Chondrocyte (in vitro differentiated cells): ENCODE measurements around the gene BBS1. TPM values are rescaled to one million over a fixed set of nuclear protein-coding genes. Genes with fewer than 3 reads are reported as not detected.

ENCODE experiments used
- DNase-seq: peaks from one replicate; pipeline ENCODE4 v3.0.0; 2021; ENCODE audit warnings: mixed read lengths, low spot score
- H3K27ac Mint-ChIP-seq: one replicate; pipeline ENCODE4 v1.8.0; 2021; ENCODE audit warnings: mild to moderate bottlenecking, moderate library complexity, mixed read lengths; ENCODE audit not compliant: unreplicated experiment
- H3K27me3 Mint-ChIP-seq: 2 replicates; pipeline ENCODE4 v1.8.0; 2021; ENCODE audit warnings: low read depth, mixed read lengths
- H3K36me3 Mint-ChIP-seq: 2 replicates; pipeline ENCODE4 v1.8.0; 2021; ENCODE audit warnings: low read depth, mixed read lengths
- H3K4me1 Mint-ChIP-seq: 2 replicates; pipeline ENCODE4 v1.8.0; 2021; ENCODE audit warnings: low read depth, mild to moderate bottlenecking, mixed read lengths
- H3K4me3 Mint-ChIP-seq: one replicate; pipeline ENCODE4 v1.8.0; 2021; ENCODE audit warnings: mild to moderate bottlenecking, moderate library complexity, mixed read lengths; ENCODE audit not compliant: unreplicated experiment
- H3K9me3 Mint-ChIP-seq: 2 replicates; pipeline ENCODE4 v1.8.0; 2021; ENCODE audit warnings: low read depth, mixed read lengths
- total RNA-seq: library from RNA; stranded (reverse); gene quantifications from 3 replicates; pipeline ENCODE4 v1.2.1, GENCODE V29; 2021
- TF ChIP-seq, protein P1 (sequence below): fragments of 200-600 bp; sonication (generic); IDR thresholded peaks from 2 replicates; pipeline ENCODE4 v1.5.0; 2021; ENCODE audit warnings: antibody characterized with exemption, mild to moderate bottlenecking, moderate library complexity

BBS1 gene
- total RNA-seq, 1 donor from 2014 or later, result 20.6 TPM

DNA sequence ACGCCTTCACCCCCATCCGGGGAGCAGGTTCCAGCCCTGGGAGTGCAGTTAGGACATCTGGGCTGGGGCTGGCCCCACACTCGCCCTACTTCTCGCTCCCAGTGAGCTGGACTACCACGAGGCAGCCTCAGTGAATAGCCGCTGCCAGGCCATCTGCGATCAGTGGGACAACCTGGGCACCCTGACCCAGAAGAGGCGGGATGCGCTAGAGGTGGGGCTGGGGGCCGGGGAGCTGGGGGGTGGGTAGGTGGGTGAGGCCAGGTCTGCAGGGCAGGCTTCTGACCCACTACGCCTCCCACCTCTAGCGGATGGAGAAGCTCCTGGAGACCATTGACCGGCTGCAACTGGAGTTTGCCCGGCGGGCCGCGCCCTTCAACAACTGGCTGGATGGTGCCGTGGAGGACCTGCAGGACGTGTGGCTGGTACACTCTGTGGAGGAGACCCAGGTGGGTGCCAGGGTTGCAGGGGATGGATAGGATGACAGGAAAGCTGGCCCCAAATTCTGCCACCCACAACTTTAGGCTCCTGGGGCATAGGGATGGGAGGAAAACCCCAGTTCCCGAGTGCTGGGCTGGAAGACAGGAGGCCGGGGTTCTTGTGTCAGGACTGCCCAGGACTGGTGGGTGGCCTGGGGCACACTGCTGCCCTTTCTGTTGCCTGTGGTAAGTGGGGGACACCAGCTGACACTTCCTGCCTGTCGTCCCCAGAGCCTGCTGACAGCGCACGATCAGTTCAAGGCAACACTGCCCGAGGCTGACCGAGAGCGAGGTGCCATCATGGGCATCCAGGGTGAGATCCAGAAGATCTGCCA, 49.6 kb downstream of the BBS1 start:
- Mint-ChIP-seq H3K36me3 (no peaks in the 10 kb centered on the region), H3K9me3 (no peaks in the 10 kb centered on the region), H3K4me3 (no peak overlapping the region), H3K27me3 (no peaks in the 10 kb centered on the region), H3K27ac (no peak overlapping the region), H3K4me1 (no peaks in the 10 kb centered on the region)
- TF ChIP-seq, protein P1, sequence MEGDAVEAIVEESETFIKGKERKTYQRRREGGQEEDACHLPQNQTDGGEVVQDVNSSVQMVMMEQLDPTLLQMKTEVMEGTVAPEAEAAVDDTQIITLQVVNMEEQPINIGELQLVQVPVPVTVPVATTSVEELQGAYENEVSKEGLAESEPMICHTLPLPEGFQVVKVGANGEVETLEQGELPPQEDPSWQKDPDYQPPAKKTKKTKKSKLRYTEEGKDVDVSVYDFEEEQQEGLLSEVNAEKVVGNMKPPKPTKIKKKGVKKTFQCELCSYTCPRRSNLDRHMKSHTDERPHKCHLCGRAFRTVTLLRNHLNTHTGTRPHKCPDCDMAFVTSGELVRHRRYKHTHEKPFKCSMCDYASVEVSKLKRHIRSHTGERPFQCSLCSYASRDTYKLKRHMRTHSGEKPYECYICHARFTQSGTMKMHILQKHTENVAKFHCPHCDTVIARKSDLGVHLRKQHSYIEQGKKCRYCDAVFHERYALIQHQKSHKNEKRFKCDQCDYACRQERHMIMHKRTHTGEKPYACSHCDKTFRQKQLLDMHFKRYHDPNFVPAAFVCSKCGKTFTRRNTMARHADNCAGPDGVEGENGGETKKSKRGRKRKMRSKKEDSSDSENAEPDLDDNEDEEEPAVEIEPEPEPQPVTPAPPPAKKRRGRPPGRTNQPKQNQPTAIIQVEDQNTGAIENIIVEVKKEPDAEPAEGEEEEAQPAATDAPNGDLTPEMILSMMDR, result no peak
- DNase-seq, result no peak

DNA sequence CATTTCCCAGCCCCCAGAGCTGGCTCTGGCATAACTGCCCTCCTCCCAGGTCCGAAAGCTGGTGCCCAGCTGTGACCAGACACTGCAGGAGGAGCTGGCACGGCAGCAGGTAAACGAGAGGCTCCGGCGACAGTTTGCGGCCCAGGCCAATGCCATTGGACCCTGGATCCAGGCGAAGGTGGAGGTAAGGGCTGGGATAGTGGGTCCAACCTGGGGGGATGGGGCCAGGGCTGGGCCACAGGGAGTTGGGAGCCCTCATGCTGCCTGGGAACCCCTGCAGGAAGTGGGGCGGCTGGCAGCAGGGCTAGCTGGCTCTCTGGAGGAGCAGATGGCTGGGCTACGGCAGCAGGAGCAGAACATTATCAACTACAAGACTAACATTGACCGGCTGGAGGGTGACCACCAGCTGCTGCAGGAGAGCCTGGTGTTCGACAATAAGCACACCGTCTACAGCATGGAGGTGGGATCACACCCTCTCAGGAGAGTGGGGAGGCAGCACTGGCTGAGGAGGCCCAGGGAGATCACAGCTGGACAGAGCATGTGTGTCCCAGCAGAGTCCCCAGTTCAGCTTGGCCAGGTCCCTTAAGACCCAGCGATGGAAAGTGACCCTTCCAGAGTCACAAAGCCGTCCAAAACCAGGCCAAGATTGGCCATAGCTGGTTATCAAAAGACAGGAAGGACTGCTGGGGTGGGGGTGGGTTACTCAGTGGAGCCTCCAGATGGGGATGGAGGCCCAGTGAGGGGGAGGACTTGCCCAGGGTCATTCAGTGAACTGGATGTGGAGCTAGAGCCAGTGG, 50.9 kb downstream of the BBS1 start:
- H3K36me3 Mint-ChIP-seq, result no peaks in the 10 kb centered on the region
- H3K4me3 Mint-ChIP-seq, result no peak overlapping the region
- no peak for DNase-seq
- H3K27ac Mint-ChIP-seq, result no peak overlapping the region
- H3K9me3 Mint-ChIP-seq, result no peaks in the 10 kb centered on the region
- H3K27me3 Mint-ChIP-seq, result peaks cover 2% of the 10 kb centered on the region
- TF ChIP-seq, protein P1, result no peak
- H3K4me1 Mint-ChIP-seq, result no peaks in the 10 kb centered on the region

DNA sequence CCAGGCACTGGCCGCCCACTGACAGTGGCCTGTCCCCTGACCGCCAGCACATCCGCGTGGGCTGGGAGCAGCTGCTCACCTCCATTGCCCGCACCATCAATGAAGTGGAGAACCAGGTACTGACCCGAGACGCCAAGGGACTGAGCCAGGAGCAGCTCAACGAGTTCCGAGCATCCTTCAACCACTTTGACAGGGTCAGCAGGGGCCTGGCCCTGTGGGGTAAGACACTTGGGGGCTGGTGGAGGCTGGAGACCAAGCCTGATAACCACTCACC, 51.5 kb downstream of the BBS1 start:
- TF ChIP-seq, protein P1, result no peak
- Mint-ChIP-seq H3K27ac (no peak overlapping the region), H3K4me3 (no peak overlapping the region), H3K27me3 (peaks cover 2% of the 10 kb centered on the region), H3K4me1 (no peaks in the 10 kb centered on the region), H3K9me3 (no peaks in the 10 kb centered on the region), H3K36me3 (no peaks in the 10 kb centered on the region)
- no peak for DNase-seq

DNA sequence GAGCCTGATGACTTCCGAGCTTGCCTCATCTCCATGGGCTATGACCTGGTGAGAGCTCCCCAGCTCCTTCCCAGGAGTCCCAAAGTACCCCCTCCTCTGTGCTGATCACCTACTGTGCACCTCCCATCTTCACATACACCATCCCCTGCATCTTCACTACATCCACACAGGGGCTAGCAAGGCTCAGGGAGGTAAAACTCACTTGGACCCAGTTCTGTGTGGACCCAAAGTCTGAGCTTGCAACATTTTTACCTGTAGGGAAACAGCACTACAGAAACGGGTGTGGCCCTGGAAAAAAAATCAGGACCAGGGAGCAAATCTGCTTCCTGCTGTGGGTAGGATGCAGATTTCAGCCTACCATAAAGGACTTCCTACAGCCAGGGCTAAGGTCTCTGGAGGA, 51.8 kb downstream of the BBS1 start:
- Mint-ChIP-seq H3K36me3 (no peaks in the 10 kb centered on the region), H3K27ac (no peak overlapping the region), H3K9me3 (no peaks in the 10 kb centered on the region), H3K27me3 (peaks cover 2% of the 10 kb centered on the region), H3K4me1 (no peaks in the 10 kb centered on the region), H3K4me3 (no peak overlapping the region)
- TF ChIP-seq, protein P1, result no peak
- no peak for DNase-seq

DNA sequence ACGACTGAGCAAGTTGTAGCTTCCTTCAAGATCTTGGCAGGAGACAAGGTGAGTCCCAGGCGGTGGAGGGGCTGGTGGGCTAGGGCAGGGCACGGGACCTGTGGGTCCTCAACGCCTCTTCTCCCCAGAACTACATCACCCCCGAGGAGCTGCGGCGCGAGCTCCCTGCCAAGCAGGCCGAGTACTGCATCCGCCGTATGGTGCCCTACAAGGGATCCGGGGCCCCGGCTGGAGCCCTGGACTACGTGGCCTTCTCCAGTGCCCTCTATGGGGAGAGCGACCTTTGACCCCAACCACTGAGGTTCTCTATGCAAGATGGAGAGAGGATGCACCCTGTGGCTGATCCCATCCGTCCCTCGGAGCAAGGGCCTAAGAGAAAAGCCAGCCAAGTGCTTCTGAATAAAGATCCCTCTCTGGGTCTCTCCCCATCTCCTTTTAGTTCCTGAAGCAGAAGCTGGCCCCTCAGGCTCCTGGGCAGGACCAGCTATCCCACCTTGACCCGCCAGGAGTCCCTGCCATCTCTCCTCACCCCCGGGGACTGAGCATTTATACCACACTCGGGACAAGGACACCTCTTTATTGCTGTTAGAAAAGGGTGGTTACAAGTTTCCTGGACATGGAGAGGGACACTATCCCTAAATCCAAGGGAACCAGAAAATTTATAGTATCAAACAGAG, 52.6 kb downstream of the BBS1 start:
- Mint-ChIP-seq H3K4me1 (no peaks in the 10 kb centered on the region), H3K9me3 (no peaks in the 10 kb centered on the region), H3K4me3 (no peak overlapping the region), H3K36me3 (no peaks in the 10 kb centered on the region), H3K27ac (no peak overlapping the region), H3K27me3 (peaks cover 2% of the 10 kb centered on the region)
- TF ChIP-seq, protein P1, result no peak
- no peak for DNase-seq
